ENCODE results near the gene PARS2.

DNA sequence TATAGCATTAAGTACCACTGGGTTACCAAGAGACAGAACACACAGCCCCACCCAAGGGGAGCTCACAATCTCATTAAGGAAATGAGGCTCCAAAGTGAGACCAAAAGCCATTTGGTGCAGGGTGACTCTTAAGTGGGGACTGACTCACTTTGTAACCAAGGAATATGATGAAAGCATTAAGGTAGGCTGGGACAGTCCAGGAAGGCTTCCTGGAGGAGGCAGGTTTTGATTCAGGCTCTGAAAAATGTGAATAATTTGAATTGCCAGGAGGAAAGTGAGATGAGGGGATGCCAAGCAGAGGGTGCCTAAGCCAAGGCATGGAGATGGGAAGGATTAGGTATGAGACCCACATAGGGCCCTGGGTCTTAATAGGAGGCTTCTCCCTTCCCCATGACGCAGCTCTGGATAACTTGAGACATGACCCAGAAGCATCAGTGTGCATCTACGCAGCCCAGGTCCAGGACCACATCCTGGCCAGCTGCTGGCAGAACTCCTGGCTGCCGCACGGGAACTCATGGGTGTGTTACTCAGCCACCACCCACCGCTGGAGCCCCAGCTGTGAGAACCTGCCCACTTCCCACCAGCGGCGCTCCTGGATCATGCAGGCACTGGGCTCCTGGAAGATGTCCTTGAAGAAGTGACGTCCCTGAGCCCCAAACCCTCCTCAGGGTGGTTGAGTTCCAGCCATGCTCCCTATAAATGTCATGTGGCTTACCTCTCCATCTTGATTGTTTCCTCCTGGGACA, 54.6 kb downstream of the PARS2 start:
- TF ChIP-seq EZH2phosphoT487 (IDR thresholded peaks at IDR 0.05; ENCODE audit: borderline replicate concordance, low read depth, low read length) = no peak
- TF ChIP-seq, protein P1, sequence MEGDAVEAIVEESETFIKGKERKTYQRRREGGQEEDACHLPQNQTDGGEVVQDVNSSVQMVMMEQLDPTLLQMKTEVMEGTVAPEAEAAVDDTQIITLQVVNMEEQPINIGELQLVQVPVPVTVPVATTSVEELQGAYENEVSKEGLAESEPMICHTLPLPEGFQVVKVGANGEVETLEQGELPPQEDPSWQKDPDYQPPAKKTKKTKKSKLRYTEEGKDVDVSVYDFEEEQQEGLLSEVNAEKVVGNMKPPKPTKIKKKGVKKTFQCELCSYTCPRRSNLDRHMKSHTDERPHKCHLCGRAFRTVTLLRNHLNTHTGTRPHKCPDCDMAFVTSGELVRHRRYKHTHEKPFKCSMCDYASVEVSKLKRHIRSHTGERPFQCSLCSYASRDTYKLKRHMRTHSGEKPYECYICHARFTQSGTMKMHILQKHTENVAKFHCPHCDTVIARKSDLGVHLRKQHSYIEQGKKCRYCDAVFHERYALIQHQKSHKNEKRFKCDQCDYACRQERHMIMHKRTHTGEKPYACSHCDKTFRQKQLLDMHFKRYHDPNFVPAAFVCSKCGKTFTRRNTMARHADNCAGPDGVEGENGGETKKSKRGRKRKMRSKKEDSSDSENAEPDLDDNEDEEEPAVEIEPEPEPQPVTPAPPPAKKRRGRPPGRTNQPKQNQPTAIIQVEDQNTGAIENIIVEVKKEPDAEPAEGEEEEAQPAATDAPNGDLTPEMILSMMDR (conservative IDR thresholded peaks at IDR 0.05; ENCODE audit: low read length) = no peak

Measured in OCI-LY7 (cell line).